ENCODE data around the gene LPCAT1.
"Not testable (repeated sequence)": the region's sequence is repeated elsewhere in the genome, so short reads cannot be mapped to it uniquely, and the experiment has no call there.

The LPCAT1 gene

GRCh38 chr5:1523793-1524480 lies at the start of gene LPCAT1:
Gene LPCAT1 (minus strand): TSS chr5:1523960. CDS start chr5:1523844, 116 bp downstream.
- DNase-seq (ENCODE audit: low spot score) = peak; percentile 94
- TF ChIP-seq CTCF (IDR thresholded peaks at IDR 0.05; ENCODE audit: borderline replicate concordance, control extremely low read depth, extremely low read depth, insufficient read depth, missing control alignments) = no peak
- in situ Hi-C loops (cut with MboI; ENCODE audit: low sequenced_read_pairs, unreplicated experiment) = no loop called here

GRCh38 chr5:1571875-1572274 lies 48.1 kb upstream of the LPCAT1 start:
- in situ Hi-C loops (cut with MboI; ENCODE audit: low sequenced_read_pairs, unreplicated experiment); DNase-seq (ENCODE audit: low spot score): not testable (repeated sequence)

GRCh38 chr5:1570975-1571374 lies 47.2 kb upstream of the LPCAT1 start:
- TF ChIP-seq CTCF (IDR thresholded peaks at IDR 0.05; ENCODE audit: borderline replicate concordance, control extremely low read depth, extremely low read depth, insufficient read depth, missing control alignments) = no peak
- in situ Hi-C loops (cut with MboI; ENCODE audit: low sequenced_read_pairs, unreplicated experiment) = no loop called here
- no peak for DNase-seq (ENCODE audit: low spot score)

- TF ChIP-seq CTCF (IDR thresholded peaks at IDR 0.05; ENCODE audit: borderline replicate concordance, control extremely low read depth, extremely low read depth, insufficient read depth, missing control alignments) = no peak
- DNase-seq (ENCODE audit: low spot score) = no peak
- in situ Hi-C loops (cut with MboI; ENCODE audit: low sequenced_read_pairs, unreplicated experiment) = no loop called here
These were observed 44.6 kb upstream of the LPCAT1 start for GRCh38 chr5:1568201-1568979.

- DNase-seq (ENCODE audit: low spot score); in situ Hi-C loops (cut with MboI; ENCODE audit: low sequenced_read_pairs, unreplicated experiment): not testable (repeated sequence)
These were observed 43.9 kb upstream of the LPCAT1 start for GRCh38 chr5:1567527-1568200.

GRCh38 chr5:1565737-1566734 lies 42.3 kb upstream of the LPCAT1 start:
- in situ Hi-C loops (cut with MboI; ENCODE audit: low sequenced_read_pairs, unreplicated experiment) = no loop called here
- TF ChIP-seq CTCF (IDR thresholded peaks at IDR 0.05; ENCODE audit: borderline replicate concordance, control extremely low read depth, extremely low read depth, insufficient read depth, missing control alignments) = no peak
- DNase-seq (ENCODE audit: low spot score) = no peak

All from GM13976 (cell line).